Measurements from ENCODE around the gene MYL12A.

DNA sequence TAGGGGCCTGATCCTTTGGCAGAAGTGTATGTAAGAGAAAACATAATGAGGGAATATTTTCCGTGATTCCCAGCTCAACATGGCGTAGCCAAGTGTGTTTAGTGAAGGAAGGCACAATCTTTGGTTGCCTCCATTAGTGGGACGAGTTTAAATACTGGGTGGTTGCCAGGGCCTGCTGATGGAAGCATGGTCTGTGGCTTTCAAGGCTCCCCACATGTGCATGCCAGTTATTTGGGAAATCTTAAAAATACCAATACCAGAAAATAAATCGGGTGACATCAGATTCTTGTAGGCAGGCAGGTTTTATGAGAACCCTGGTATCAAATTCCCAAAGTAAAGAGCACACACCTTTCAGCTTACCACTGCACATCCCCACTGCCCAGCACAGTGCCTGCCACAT lies 7.1 kb downstream of the MYL12A start:
- TF ChIP-seq, protein P1, sequence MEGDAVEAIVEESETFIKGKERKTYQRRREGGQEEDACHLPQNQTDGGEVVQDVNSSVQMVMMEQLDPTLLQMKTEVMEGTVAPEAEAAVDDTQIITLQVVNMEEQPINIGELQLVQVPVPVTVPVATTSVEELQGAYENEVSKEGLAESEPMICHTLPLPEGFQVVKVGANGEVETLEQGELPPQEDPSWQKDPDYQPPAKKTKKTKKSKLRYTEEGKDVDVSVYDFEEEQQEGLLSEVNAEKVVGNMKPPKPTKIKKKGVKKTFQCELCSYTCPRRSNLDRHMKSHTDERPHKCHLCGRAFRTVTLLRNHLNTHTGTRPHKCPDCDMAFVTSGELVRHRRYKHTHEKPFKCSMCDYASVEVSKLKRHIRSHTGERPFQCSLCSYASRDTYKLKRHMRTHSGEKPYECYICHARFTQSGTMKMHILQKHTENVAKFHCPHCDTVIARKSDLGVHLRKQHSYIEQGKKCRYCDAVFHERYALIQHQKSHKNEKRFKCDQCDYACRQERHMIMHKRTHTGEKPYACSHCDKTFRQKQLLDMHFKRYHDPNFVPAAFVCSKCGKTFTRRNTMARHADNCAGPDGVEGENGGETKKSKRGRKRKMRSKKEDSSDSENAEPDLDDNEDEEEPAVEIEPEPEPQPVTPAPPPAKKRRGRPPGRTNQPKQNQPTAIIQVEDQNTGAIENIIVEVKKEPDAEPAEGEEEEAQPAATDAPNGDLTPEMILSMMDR (IDR thresholded peaks at IDR 0.05), result no peak
- no peak for TF ChIP-seq POLR2A (IDR thresholded peaks at IDR 0.05; ENCODE audit: low read depth)
- TF ChIP-seq POLR2AphosphoS5 (IDR thresholded peaks at IDR 0.05), result no peak
- no peak for TF ChIP-seq EP300 (IDR thresholded peaks at IDR 0.05)
